ENCODE data around the gene SUPT5H.

Gene SUPT5H

DNA sequence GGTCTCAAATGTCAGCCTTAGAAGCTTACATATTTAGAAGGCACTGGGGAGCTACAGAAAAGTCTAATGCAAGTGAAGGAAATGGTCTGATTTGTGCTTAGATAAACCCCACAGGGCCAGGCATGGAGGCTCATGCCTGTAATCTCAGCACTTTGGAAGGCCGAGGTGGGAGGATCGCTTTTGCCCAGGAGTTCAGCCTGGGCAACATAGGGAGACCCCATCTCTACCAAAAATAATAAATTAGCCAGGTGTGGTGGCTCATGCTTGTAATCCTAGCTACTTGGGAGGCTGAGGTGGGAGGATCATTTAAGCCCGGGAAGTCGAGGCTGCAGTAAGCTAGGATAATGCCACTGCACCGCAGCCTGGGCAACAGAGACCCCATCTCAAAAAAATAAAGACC lies 50.7 kb downstream of the SUPT5H start:
- DNase-seq (ENCODE audit: low read depth, low spot score): no peak

- DNase-seq (ENCODE audit: low read depth, low spot score): no peak
Measured at GRCh38 chr19:39497701-39497995, 52.3 kb downstream of the SUPT5H start.

DNA sequence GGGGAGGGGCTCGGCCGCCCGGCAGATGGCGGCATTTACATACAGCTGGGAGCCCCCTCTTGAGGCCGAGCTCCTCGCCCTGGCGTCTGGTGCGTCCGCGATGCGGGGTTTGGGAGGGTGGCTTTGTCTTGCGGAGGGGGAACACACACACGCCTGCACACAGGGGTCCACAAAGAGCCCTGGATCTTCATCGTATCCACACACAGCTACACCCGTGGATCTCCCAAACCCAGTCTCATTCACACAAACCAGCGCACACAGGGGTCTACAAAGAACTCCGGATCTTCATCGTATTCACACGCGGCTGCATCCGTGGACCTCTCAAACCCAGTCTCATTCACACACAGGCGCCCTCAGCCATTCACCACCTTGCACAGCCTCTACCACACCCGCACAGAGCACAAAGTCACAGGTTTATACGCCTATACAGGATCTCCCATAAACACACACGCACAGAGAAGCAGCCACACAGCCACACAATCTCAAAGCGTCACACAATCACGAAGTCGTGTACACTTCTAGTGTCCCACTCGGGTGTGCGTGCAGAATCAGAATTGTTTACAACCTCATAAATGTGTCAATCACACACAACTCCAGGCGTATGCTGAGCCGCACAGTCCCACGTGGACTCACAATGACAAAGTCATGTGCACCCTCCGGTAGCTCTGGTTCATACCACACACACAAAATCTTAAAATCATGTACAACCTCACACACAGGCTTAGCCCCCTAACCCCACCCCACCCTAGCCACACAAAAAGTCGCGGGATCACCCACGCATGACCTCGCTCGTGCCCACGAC lies 52.8 kb downstream of the SUPT5H start:
- DNase-seq (ENCODE audit: low read depth, low spot score): no peak

DNA sequence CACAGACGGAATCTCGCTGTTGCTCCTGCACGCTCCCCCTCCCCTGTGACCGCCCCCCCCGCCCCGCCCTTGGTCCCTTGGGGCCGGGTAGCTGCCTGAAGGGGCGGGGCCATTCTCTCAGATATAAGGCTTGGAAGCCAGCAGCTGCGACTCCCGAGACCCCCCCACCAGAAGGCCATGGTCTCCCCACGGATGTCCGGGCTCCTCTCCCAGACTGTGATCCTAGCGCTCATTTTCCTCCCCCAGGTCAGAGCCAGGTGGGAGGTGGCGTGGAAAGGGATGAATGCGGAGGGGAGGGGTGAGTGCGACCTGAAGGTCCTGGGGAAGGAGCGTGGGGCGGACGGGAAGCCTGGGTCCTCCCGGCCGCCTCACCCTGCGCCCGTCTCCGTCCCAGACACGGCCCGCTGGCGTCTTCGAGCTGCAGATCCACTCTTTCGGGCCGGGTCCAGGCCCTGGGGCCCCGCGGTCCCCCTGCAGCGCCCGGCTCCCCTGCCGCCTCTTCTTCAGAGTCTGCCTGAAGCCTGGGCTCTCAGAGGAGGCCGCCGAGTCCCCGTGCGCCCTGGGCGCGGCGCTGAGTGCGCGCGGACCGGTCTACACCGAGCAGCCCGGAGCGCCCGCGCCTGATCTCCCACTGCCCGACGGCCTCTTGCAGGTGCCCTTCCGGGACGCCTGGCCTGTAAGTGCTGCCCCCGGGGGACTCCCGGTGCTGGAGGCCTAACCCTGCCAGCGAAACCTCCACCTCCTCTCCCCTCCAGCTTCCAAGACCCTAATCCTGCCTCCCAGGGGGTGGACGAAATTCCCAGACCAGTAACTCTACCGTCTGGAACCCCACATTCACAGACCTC lies 53.6 kb downstream of the SUPT5H start, which contains the start of gene DLL3:
Gene DLL3, plus strand, starts transcription at position 150 of the 845 bp plus-strand sequence. Its CDS starts 28 bp downstream, at position 178.
- no peak for DNase-seq (ENCODE audit: low read depth, low spot score)

GRCh38 chr19:39499932-39500331 lies 54.5 kb downstream of the SUPT5H start:
- no peak for DNase-seq (ENCODE audit: low read depth, low spot score)

DNA sequence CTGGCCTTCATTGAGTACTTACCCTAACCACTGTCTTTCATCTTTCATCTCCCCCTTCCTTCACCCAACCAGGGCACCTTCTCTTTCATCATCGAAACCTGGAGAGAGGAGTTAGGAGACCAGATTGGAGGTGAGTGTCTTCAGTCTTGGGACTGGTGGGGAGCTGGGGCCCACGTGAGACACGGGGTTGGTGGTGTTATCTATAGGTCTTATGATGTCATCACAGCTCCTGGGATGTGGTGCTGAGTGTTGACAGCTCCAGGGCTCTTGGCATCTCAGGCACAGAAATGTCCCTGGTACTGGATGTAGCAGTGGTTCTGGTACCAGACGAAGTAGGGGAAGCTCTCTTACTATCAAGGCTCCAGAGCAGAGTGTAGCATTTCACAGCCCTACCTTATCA lies 55.2 kb downstream of the SUPT5H start:
- no peak for DNase-seq (ENCODE audit: low read depth, low spot score)

- no peak for DNase-seq (ENCODE audit: low read depth, low spot score)
Measured at GRCh38 chr19:39501340-39501739, 56.0 kb downstream of the SUPT5H start.

DNA sequence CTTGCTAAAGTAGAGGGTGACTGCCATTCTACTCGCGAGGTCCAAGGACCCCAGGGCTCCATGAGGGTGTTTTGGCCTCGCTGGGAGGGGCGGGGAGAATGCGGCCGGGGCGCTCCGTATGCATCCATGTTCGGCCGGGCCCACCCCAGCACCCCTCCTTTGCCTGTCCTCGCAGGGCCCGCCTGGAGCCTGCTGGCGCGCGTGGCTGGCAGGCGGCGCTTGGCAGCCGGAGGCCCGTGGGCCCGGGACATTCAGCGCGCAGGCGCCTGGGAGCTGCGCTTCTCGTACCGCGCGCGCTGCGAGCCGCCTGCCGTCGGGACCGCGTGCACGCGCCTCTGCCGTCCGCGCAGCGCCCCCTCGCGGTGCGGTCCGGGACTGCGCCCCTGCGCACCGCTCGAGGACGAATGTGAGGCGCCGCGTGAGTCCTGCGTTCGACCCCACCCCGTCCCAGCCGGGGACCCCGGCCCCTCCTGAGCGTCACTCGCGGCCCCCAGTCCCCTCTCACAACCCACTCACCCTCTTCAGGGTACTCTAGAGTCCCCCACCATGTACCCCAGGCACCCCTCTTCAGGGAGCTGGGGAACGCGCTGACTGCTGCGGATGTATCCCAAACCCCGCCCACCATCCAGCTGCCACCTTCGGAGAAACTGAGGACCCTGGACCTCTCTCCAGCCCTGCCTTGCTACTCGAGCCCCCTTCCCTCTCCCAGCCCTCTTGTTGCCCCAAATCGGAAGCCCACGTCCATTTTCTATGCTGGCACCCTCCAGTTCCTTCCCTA lies 57.4 kb downstream of the SUPT5H start:
- DNase-seq (ENCODE audit: low read depth, low spot score): no peak

GRCh38 chr19:39506598-39506943 lies 61.2 kb downstream of the SUPT5H start:
- DNase-seq (ENCODE audit: low read depth, low spot score): no peak

DNA sequence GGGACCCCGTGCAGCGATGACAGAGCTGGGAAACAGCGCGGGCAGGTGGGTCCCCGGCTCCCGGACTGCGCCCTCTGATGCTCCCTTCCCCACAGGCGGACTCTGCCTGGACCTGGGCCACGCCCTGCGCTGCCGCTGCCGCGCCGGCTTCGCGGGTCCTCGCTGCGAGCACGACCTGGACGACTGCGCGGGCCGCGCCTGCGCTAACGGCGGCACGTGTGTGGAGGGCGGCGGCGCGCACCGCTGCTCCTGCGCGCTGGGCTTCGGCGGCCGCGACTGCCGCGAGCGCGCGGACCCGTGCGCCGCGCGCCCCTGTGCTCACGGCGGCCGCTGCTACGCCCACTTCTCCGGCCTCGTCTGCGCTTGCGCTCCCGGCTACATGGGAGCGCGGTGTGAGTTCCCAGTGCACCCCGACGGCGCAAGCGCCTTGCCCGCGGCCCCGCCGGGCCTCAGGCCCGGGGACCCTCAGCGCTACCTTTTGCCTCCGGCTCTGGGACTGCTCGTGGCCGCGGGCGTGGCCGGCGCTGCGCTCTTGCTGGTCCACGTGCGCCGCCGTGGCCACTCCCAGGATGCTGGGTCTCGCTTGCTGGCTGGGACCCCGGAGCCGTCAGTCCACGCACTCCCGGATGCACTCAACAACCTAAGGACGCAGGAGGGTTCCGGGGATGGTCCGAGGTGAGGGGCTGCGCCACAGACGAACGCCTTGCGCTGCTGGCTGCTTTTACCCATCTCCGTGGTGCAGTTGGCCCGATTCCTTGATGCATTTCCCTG lies 61.7 kb downstream of the SUPT5H start:
- DNase-seq (ENCODE audit: low read depth, low spot score): no peak

DNA sequence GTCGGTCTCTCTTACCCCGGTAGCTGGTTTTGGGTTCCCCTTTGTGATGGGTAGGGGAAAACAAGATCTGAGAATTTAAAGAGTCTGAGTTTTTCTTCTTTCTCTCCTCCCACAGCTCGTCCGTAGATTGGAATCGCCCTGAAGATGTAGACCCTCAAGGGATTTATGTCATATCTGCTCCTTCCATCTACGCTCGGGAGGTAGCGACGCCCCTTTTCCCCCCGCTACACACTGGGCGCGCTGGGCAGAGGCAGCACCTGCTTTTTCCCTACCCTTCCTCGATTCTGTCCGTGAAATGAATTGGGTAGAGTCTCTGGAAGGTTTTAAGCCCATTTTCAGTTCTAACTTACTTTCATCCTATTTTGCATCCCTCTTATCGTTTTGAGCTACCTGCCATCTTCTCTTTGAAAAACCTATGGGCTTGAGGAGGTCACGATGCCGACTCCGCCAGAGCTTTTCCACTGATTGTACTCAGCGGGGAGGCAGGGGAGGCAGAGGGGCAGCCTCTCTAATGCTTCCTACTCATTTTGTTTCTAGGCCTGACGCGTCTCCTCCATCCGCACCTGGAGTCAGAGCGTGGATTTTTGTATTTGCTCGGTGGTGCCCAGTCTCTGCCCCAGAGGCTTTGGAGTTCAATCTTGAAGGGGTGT lies 62.5 kb downstream of the SUPT5H start:
- no peak for DNase-seq (ENCODE audit: low read depth, low spot score)

- DNase-seq (ENCODE audit: low read depth, low spot score): no peak
Measured at GRCh38 chr19:39508629-39509028, 63.2 kb downstream of the SUPT5H start.

- no peak for DNase-seq (ENCODE audit: low read depth, low spot score)
Measured at GRCh38 chr19:39509233-39509632, 63.9 kb downstream of the SUPT5H start.

GRCh38 chr19:39512988-39513387 lies 67.6 kb downstream of the SUPT5H start:
- no peak for DNase-seq (ENCODE audit: low read depth, low spot score)

- no peak for DNase-seq (ENCODE audit: low read depth, low spot score)
Measured at GRCh38 chr19:39514840-39515550, 69.6 kb downstream of the SUPT5H start, which contains the start of gene SELENOV. SELENOV (plus strand) TSS chr19:39515139; CDS start chr19:39515213, 74 bp downstream.

DNA sequence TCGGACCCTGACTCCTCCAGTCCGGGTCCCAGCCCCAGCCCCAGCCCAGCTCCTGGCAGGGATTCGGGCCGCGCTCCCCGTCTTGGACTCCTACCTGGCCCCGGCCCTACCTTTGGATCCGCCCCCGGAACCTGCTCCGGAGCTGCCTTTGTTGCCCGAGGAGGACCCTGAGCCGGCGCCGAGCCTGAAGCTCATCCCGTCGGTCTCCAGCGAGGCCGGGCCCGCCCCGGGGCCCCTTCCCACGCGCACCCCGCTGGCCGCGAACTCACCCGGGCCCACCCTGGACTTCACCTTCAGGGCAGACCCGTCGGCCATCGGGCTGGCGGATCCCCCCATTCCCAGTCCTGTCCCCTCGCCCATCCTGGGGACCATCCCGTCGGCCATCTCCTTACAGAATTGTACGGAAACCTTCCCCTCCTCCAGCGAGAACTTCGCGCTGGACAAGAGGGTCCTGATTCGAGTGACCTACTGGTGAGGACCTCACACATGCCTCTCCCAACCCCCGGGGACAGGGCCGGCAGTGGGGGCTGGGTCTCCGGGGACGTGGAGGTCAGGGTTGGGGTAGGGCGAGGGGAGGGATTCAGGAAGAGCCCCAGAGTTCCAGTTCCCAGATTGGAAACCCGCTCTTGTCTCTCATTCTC lies 70.3 kb downstream of the SUPT5H start:
- no peak for DNase-seq (ENCODE audit: low read depth, low spot score)

DNA sequence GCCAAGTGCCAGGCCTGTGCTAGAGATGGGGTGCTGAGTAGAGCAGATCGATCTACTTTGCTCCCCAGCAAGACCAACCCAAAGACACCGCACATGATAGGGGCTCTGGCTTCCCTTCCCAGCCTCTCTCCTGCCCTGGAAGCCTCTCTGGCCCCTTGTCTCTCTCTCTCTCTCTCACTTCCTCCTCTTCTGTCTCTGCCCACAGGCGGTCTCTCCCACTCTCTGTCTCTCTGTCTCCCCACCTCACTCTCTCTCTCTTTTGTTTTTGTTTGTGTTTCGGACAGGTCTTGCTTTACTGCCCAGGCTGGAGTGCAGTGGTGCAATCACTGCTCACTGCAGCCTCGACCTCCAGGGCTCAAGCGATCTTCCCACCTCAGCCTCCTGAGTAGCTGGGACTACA lies 70.9 kb downstream of the SUPT5H start:
- DNase-seq (ENCODE audit: low read depth, low spot score): no peak

- DNase-seq (ENCODE audit: low read depth, low spot score): no peak
Measured at GRCh38 chr19:39517432-39517831, 72.0 kb downstream of the SUPT5H start.

DNA sequence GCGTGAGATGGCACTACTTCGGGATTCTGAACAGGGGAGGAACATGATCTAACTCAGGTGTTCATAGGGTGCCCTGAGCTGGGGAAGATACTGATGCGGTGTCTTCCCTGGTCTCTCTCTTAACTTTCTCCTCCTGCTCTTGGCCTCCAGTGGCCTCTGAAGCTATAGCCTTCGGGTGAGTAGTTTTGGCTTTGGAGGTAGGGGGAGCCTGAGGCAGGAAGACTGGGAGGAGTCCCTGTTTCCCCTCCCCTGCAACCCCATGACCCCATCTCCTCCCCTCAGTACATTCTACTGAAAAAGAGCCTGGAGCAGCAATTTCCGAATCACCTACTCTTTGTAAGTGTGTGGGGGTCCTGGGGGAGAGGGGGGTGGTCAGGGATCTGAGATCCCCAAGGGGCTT lies 73.1 kb downstream of the SUPT5H start:
- DNase-seq (ENCODE audit: low read depth, low spot score): no peak

DNA sequence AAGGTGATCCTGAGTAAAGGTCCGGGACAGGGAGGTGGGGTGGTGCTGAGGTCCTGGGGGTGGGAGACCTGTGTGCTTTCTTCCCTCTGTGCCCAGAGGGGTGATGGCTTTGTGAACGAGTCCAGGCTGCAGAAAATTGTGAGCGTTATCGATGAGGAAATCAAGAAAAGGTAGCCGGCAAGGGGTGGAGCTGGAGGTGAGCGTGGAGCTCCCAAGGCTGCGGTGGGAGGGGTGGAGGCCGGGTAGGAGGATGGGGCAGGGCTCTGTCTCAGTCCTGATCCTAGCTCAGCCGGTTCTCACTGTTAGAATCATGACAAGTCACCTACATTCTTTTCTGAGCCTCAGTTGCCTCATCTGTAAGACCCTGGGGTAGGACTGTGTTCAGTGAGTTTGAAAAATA lies 73.6 kb downstream of the SUPT5H start:
- no peak for DNase-seq (ENCODE audit: low read depth, low spot score)

Measured in smooth muscle cell of the brain vasculature (primary cell).